Panc1 (cell line): ENCODE measurements around the gene WDFY1. TPM values are rescaled to one million over a fixed set of nuclear protein-coding genes. Genes with fewer than 3 reads are reported as not detected.

Source experiments
- ATAC-seq: fragments of 200-7000 bp; cut with Tn5 transposase; 2 replicates; pipeline ENCODE4 v1.9.1; 2020; ENCODE audit warnings: mild to moderate bottlenecking, moderate library complexity
- BruUV-seq: library from RNA; stranded (reverse); fragments of 400-500 nt; replicated peaks from 2 replicates; lab custom pipeline; 2021; lab: Mats Ljungman, UMichigan
- CTCF ChIA-PET: fragments of 300-600 bp; sonication (Branson Sonifier 250); formaldehyde crosslinking; loops from one replicate; lab custom pipeline; 2022; ENCODE audit warnings: antibody characterized with exemption; lab: Charles Lee
- POLR2A ChIA-PET: fragments of 300-600 bp; sonication (Branson Sonifier 250); formaldehyde crosslinking; loops from one replicate; lab custom pipeline; 2022; ENCODE audit warnings: antibody characterized with exemption; lab: Charles Lee
- DNase-seq: peaks from one replicate; pipeline ENCODE4 v3.0.0-alpha.2; 2010; ENCODE audit warnings: low read depth, low spot score
- H3K27ac ChIP-seq: 2 replicates; pipeline ENCODE4 v1.5.1; 2011; ENCODE audit warnings: mild to moderate bottlenecking, low read length, inconsistent platforms
- H3K27me3 ChIP-seq: fragments of 200-500 bp; sonication (Bioruptor generic); 2 replicates; pipeline ENCODE4 v1.6.0; 2014; ENCODE audit warnings: low read length, inconsistent platforms; ENCODE audit not compliant: control insufficient read depth, insufficient read depth
- H3K36me3 ChIP-seq: fragments of 200-500 bp; sonication (Bioruptor generic); 2 replicates; pipeline ENCODE4 v1.5.1; 2014; ENCODE audit warnings: inconsistent platforms, mild to moderate bottlenecking, low read length, moderate library complexity; ENCODE audit not compliant: control insufficient read depth, insufficient read depth
- H3K4me1 ChIP-seq: 2 replicates; pipeline ENCODE4 v1.5.1; 2011; ENCODE audit warnings: inconsistent platforms, mild to moderate bottlenecking, low read length, moderate library complexity; ENCODE audit not compliant: control insufficient read depth, insufficient read depth
- H3K4me3 ChIP-seq, 2 experiments: 2 replicates each; pipeline ENCODE4 v1.5.1; 2011 to 2012; ENCODE audit warnings: low read depth in 2 of 2, low read length in 2 of 2, mild to moderate bottlenecking in 2 of 2, inconsistent platforms in 1 of 2, moderate library complexity in 1 of 2
- H3K9me3 ChIP-seq: fragments of 200-500 bp; sonication (Bioruptor generic); 2 replicates; pipeline ENCODE4 v1.5.1; 2014; ENCODE audit warnings: low read depth, mild to moderate bottlenecking, inconsistent platforms, low read length, moderate library complexity; ENCODE audit not compliant: control insufficient read depth, insufficient read depth
- CTCF ChIP-seq: fragments of 450-650 bp; IDR thresholded peaks from 2 replicates; pipeline ENCODE4 v1.5.1; 2017; ENCODE audit warnings: mild to moderate bottlenecking
- POLR2AphosphoS5 ChIP-seq: IDR thresholded peaks from 2 replicates; pipeline ENCODE4 v1.6.1; 2012; ENCODE audit warnings: mild to moderate bottlenecking, low read depth, low read length, moderate library complexity
- REST ChIP-seq, 2 experiments: IDR thresholded peaks; 2 replicates each; pipeline ENCODE4 v1.6.1; 2011 to 2012; ENCODE audit warnings: low read depth in 2 of 2, control low read depth in 1 of 2, low read length in 1 of 2, mild to moderate bottlenecking in 1 of 2, moderate library complexity in 1 of 2; ENCODE audit not compliant: insufficient read depth in 1 of 2
- SIN3A ChIP-seq: IDR thresholded peaks from 2 replicates; pipeline ENCODE4 v1.6.1; 2012; ENCODE audit warnings: low read depth, mild to moderate bottlenecking, low read length, moderate library complexity, borderline replicate concordance; ENCODE audit not compliant: insufficient read depth
- TCF7L2 ChIP-seq: IDR thresholded peaks from 2 replicates; pipeline ENCODE4 v1.6.1; 2011; ENCODE audit warnings: mild to moderate bottlenecking, low read depth, low read length, inconsistent platforms
- in situ Hi-C: cut with HindIII; loops from 2 replicates; pipeline ENCODE4 v1.10.0; 2016; ENCODE audit warnings: low sequenced_read_pairs, low pct_unique_long_range_greater_than_20kb
- intact Hi-C: fragments of 100-400 bp; cut with micrococcal nuclease; formaldehyde crosslinking; loops from one replicate; pipeline ENCODE4 v1.10.0; 2022; ENCODE audit not compliant: unreplicated experiment
- total RNA-seq: library from RNA; stranded (reverse); gene quantifications from one replicate; pipeline ENCODE4 v1.2.1, GENCODE V29; 2021; ENCODE audit not compliant: unreplicated experiment

WDFY1 gene
- total RNA-seq, 1 experiment from 2014 or later: 48.5 TPM

GRCh38 chr2:223981241-223981640, 36.1 kb upstream of the WDFY1 start:
- Histone ChIP-seq H3K4me3 (no peak overlapping the region), H3K36me3 (no peaks in the 10 kb centered on the region), H3K27ac (no peak overlapping the region), H3K9me3 (no peaks in the 10 kb centered on the region), H3K27me3 (0 out of 2 replicates have a peak, but pooled peaks cover 3% of the 10 kb centered on the region), H3K4me1 (no peaks in the 10 kb centered on the region)
- in situ Hi-C loops: no loop called here
- intact Hi-C loops: no loop called here
- CTCF ChIA-PET: no interaction called here
- ATAC-seq (no peak), DNase-seq (no peak)
- no peak for TF ChIP-seq TCF7L2
- no TSS peak for BruUV-seq
- POLR2A ChIA-PET: no interaction called here

- no peak overlapping the region for H3K4me3 ChIP-seq
- DNase-seq (no peak), ATAC-seq (no peak)
- 0 out of 2 replicates have a peak, but pooled peaks cover 3% of the 10 kb centered on the region for H3K27me3 ChIP-seq
- H3K9me3 ChIP-seq: no peaks in the 10 kb centered on the region
- in situ Hi-C loops (no loop called here), intact Hi-C loops (no loop called here)
- H3K4me1 ChIP-seq: no peaks in the 10 kb centered on the region
- TF ChIP-seq POLR2AphosphoS5: no peak
- TF ChIP-seq CTCF: no peak
- TF ChIP-seq SIN3A: no peak
- TF ChIP-seq TCF7L2: no peak
- no peak for TF ChIP-seq REST (IDR thresholded peaks at IDR 0.05; ENCODE audit: insufficient read depth in 1 of 2, low read depth in 2 of 2, low read length in 1 of 2)
- no TSS peak for BruUV-seq
- POLR2A ChIA-PET: no interaction called here
- no peak overlapping the region for H3K27ac ChIP-seq
- CTCF ChIA-PET: no interaction called here
- H3K36me3 ChIP-seq: no peaks in the 10 kb centered on the region
These were observed 35.7 kb upstream of the WDFY1 start for GRCh38 chr2:223980803-223981202.

GRCh38 chr2:223980397-223980735, 35.2 kb upstream of the WDFY1 start:
- TF ChIP-seq TCF7L2: no peak
- no peak for TF ChIP-seq POLR2AphosphoS5
- TF ChIP-seq REST (IDR thresholded peaks at IDR 0.05; ENCODE audit: insufficient read depth in 1 of 2, low read depth in 2 of 2, low read length in 1 of 2): no peak
- TF ChIP-seq CTCF: no peak
- TF ChIP-seq SIN3A: no peak
- intact Hi-C loops (no loop called here), in situ Hi-C loops (no loop called here)
- BruUV-seq: no TSS peak
- Histone ChIP-seq H3K27ac (no peak overlapping the region), H3K36me3 (no peaks in the 10 kb centered on the region), H3K27me3 (0 out of 2 replicates have a peak, but pooled peaks cover 3% of the 10 kb centered on the region), H3K4me3 (no peak overlapping the region), H3K9me3 (no peaks in the 10 kb centered on the region), H3K4me1 (no peaks in the 10 kb centered on the region)
- DNase-seq (no peak), ATAC-seq (no peak)
- POLR2A ChIA-PET: interaction anchor here (0.6 kb wide), 1 partner anchor 309 kb away, joined by 3 read pairs; no protein-coding TSS in a partner anchor
- CTCF ChIA-PET: no interaction called here
